Activated T-cell treated with anti-CD3 and anti-CD28 coated beads, Interleukin-2, amount 50 U/mL, for 72 hours (primary cell): ENCODE data around the gene PCDHA8. TPM values are rescaled to one million over a fixed set of nuclear protein-coding genes. Genes with fewer than 3 reads are reported as not detected.
"Not testable (repeated sequence)": the region's sequence is repeated elsewhere in the genome, so short reads cannot be mapped to it uniquely, and the experiment has no call there.

ENCODE experiments used
- ATAC-seq, 2 donors: fragments of 150-1000 bp; cut with Tn5 transposase; replicated peaks in 1 of 2; 2 replicates each; pipeline ENCODE4 v1.10.0; 2021; ENCODE audit warnings: moderate library complexity in 2 of 2, mild to moderate bottlenecking in 1 of 2
- DNase-seq, 2 donors: peaks; one replicate each; pipeline ENCODE4 v3.0.0; 2021 to 2022; ENCODE audit warnings: mixed read lengths in 1 of 2
- H3K27ac Mint-ChIP-seq: one replicate; pipeline ENCODE4 v1.8.0; 2022; ENCODE audit warnings: mild to moderate bottlenecking, moderate library complexity, mixed read lengths
- H3K27me3 Mint-ChIP-seq: one replicate; pipeline ENCODE4 v1.8.0; 2022; ENCODE audit warnings: low read depth, mixed read lengths
- H3K36me3 Mint-ChIP-seq, 2 donors: one replicate each; pipeline ENCODE4 v1.8.0; 2022; ENCODE audit warnings: mixed read lengths in 2 of 2, mild to moderate bottlenecking in 1 of 2; ENCODE audit not compliant: insufficient read depth in 2 of 2
- H3K4me1 Mint-ChIP-seq: one replicate; pipeline ENCODE4 v1.8.0; 2022; ENCODE audit warnings: low read depth, mixed read lengths
- H3K4me3 Mint-ChIP-seq, 2 donors: one replicate each; pipeline ENCODE4 v1.8.0; 2022; ENCODE audit warnings: mild to moderate bottlenecking in 2 of 2, mixed read lengths in 2 of 2, moderate library complexity in 2 of 2
- H3K9me3 Mint-ChIP-seq, 2 donors: one replicate each; pipeline ENCODE4 v1.8.0; 2022; ENCODE audit warnings: mixed read lengths in 2 of 2
- total RNA-seq, 2 donors: library from RNA; stranded (reverse); gene quantifications; one replicate each; pipeline ENCODE4 v1.2.3, GENCODE V29; 2022

Gene PCDHA8
- total RNA-seq: not detected

- H3K36me3 Mint-ChIP-seq: peaks cover 3 to 20% of the 10 kb centered on the region in 2 donors
- ATAC-seq (no peak), DNase-seq (no peak)
- peak within 1 kb of the TSS; percentile 13 for H3K27ac Mint-ChIP-seq
- H3K4me1 Mint-ChIP-seq: no peaks in the 10 kb centered on the region
- peaks cover 11% of the 10 kb centered on the region for H3K27me3 Mint-ChIP-seq
- peaks cover 5 to 8% of the 10 kb centered on the region in 2 donors for H3K9me3 Mint-ChIP-seq
- H3K4me3 Mint-ChIP-seq: no peak within 1 kb of the TSS
These were observed at the start of gene PCDHA8 for GRCh38 chr5:140840978-140841962. TSS of gene PCDHA8 (plus strand) at chr5:140841187. CDS start at chr5:140841322, 135 bp downstream.

- no peak within 1 kb of the TSS for H3K27ac Mint-ChIP-seq
- H3K9me3 Mint-ChIP-seq: peaks cover 2 to 6% of the 10 kb centered on the region in 2 donors
These were observed 46.3 kb upstream of the PCDHA8 start, which contains the start of gene PCDHA2 for GRCh38 chr5:140794595-140795258. TSS of gene PCDHA2 (plus strand) at chr5:140794852.

DNA sequence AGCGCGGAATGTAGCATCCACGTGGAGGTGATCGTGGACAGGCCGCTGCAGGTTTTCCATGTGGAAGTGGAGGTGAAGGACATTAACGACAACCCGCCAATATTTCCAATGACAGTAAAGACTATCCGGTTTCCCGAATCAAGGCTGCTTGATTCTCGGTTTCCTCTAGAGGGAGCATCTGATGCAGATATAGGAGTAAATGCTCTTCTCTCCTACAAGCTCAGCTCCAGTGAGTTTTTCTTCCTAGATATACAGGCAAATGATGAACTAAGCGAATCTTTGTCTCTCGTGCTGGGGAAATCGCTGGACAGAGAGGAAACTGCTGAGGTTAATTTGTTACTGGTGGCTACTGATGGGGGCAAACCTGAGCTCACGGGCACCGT is 45.7 kb upstream of the PCDHA8 start:
- Mint-ChIP-seq H3K36me3 (peaks cover 1 to 11% of the 10 kb centered on the region in 2 donors), H3K27ac (no peak overlapping the region)

More at GRCh38 chr5:140794595-140795258, 46.3 kb upstream of the PCDHA8 start, which contains the start of gene PCDHA2:
- peaks cover 1 to 12% of the 10 kb centered on the region in 2 donors for H3K36me3 Mint-ChIP-seq
- no peak within 1 kb of the TSS for H3K4me3 Mint-ChIP-seq
- DNase-seq (no peak), ATAC-seq (no peak)
- no peaks in the 10 kb centered on the region for H3K4me1 Mint-ChIP-seq
- peaks cover 2% of the 10 kb centered on the region for H3K27me3 Mint-ChIP-seq

DNA sequence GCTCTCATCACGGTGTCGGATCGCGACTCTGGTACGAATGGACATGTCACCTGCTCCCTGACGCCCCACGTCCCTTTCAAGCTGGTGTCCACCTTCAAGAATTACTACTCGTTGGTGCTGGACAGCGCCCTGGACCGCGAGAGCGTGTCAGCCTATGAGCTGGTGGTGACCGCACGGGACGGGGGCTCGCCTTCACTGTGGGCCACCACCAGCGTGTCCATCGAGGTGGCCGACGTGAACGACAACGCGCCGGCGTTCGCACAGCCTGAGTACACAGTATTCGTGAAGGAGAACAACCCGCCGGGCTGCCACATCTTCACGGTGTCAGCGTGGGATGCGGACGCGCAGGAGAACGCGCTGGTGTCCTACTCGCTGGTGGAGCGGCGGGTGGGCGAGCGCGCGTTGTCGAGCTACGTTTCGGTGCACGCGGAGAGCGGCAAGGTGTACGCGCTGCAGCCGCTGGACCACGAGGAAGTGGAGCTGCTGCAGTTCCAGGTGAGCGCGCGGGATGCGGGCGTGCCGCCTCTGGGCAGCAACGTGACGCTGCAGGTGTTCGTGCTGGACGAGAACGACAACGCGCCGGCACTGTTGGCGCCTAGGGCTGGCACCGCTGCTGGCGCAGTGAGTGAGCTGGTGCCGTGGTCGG is 44.8 kb upstream of the PCDHA8 start:
- not testable (repeated sequence) for H3K9me3 Mint-ChIP-seq, H3K4me1 Mint-ChIP-seq
- H3K36me3 Mint-ChIP-seq: peaks cover 1 to 12% of the 10 kb centered on the region in 2 donors

More for the DNA sequence above, 45.7 kb upstream of the PCDHA8 start:
- peaks cover 7% of the 10 kb centered on the region for H3K27me3 Mint-ChIP-seq
- no peak for DNase-seq
- peaks cover 2 to 6% of the 10 kb centered on the region in 2 donors for H3K9me3 Mint-ChIP-seq
- H3K4me3 Mint-ChIP-seq: no peak overlapping the region
- no peak for ATAC-seq
- H3K4me1 Mint-ChIP-seq: no peaks in the 10 kb centered on the region

DNA sequence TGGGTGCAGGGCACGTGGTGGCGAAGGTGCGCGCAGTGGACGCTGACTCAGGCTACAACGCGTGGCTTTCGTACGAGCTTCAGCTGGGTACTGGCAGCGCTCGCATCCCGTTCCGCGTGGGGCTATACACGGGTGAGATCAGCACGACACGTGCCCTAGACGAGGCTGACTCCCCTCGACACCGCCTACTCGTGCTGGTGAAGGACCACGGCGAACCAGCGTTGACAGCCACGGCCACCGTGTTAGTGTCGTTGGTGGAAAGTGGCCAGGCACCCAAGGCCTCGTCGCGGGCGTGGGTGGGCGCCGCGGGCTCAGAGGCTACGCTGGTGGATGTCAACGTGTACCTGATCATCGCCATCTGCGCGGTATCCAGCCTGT is 44.3 kb upstream of the PCDHA8 start:
- no peak for ATAC-seq
- H3K9me3 Mint-ChIP-seq: peaks cover 0 to 6% of the 10 kb centered on the region in 2 donors
- H3K4me3 Mint-ChIP-seq: no peak overlapping the region
- H3K27me3 Mint-ChIP-seq: peaks cover 7% of the 10 kb centered on the region
- no peak for DNase-seq
- peaks cover 1 to 14% of the 10 kb centered on the region in 2 donors for H3K36me3 Mint-ChIP-seq
- H3K4me1 Mint-ChIP-seq: no peaks in the 10 kb centered on the region
- H3K27ac Mint-ChIP-seq: no peak overlapping the region

More for the DNA sequence above, 44.8 kb upstream of the PCDHA8 start:
- not testable (repeated sequence) for H3K27ac Mint-ChIP-seq, H3K4me3 Mint-ChIP-seq, H3K27me3 Mint-ChIP-seq, DNase-seq, ATAC-seq

GRCh38 chr5:140800816-140801493 is 40.0 kb upstream of the PCDHA8 start, which contains the start of gene PCDHA3:
TSS of gene PCDHA3 (plus strand) at chr5:140801057.
- H3K36me3 Mint-ChIP-seq: peaks cover 2 to 6% of the 10 kb centered on the region in 2 donors
- peaks cover 4 to 8% of the 10 kb centered on the region in 2 donors for H3K9me3 Mint-ChIP-seq
- H3K4me1 Mint-ChIP-seq: no peaks in the 10 kb centered on the region
- H3K27me3 Mint-ChIP-seq: peaks cover 7% of the 10 kb centered on the region
- ATAC-seq (no peak), DNase-seq (no peak)
- peak within 1 kb of the TSS in 1 of 2 donors; percentile 29 for H3K4me3 Mint-ChIP-seq
- no peak within 1 kb of the TSS for H3K27ac Mint-ChIP-seq

- H3K9me3 Mint-ChIP-seq: peaks cover 4 to 8% of the 10 kb centered on the region in 2 donors
- no peak for ATAC-seq
These were observed 39.5 kb upstream of the PCDHA8 start for GRCh38 chr5:140801494-140801841.

GRCh38 chr5:140802381-140802780 is 38.6 kb upstream of the PCDHA8 start:
- H3K27me3 Mint-ChIP-seq, H3K9me3 Mint-ChIP-seq, DNase-seq, H3K36me3 Mint-ChIP-seq, ATAC-seq, H3K4me3 Mint-ChIP-seq, H3K27ac Mint-ChIP-seq, H3K4me1 Mint-ChIP-seq: not testable (repeated sequence)

More at GRCh38 chr5:140801494-140801841, 39.5 kb upstream of the PCDHA8 start:
- Mint-ChIP-seq H3K36me3 (peaks cover 2 to 6% of the 10 kb centered on the region in 2 donors), H3K27me3 (peaks cover 7% of the 10 kb centered on the region), H3K4me3 (no peak overlapping the region), H3K27ac (no peak overlapping the region), H3K4me1 (no peaks in the 10 kb centered on the region)
- no peak for DNase-seq

GRCh38 chr5:140802781-140803271 is 38.2 kb upstream of the PCDHA8 start:
- Mint-ChIP-seq H3K4me1 (no peaks in the 10 kb centered on the region), H3K9me3 (peaks cover 4 to 8% of the 10 kb centered on the region in 2 donors), H3K27ac (no peak overlapping the region), H3K4me3 (no peak overlapping the region), H3K27me3 (peaks cover 7% of the 10 kb centered on the region), H3K36me3 (peaks cover 5 to 6% of the 10 kb centered on the region in 2 donors)
- DNase-seq (no peak), ATAC-seq (no peak)

- H3K27me3 Mint-ChIP-seq: no peaks in the 10 kb centered on the region
These were observed 33.9 kb upstream of the PCDHA8 start, which contains the start of gene PCDHA4 for GRCh38 chr5:140806834-140807775. TSS of gene PCDHA4 (plus strand) at chr5:140807068.

DNA sequence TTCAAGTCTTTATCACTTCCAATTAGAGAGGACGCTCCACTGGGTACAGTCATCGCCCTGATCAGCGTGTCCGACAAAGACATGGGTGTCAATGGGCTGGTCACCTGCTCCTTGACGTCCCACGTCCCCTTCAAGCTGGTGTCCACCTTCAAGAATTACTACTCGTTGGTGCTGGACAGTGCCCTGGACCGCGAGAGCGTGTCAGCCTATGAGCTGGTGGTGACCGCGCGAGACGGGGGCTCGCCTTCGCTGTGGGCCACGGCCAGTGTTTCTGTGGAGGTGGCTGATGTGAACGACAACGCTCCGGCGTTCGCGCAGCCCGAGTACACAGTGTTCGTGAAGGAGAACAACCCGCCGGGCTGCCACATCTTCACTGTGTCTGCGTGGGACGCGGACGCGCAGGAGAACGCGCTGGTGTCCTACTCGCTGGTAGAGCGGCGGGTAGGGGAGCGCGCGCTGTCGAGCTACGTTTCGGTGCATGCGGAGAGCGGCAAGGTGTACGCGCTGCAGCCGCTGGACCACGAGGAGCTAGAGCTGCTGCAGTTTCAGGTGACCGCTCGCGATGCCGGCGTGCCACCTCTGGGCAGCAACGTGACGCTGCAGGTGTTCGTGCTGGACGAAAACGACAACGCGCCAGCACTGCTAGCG is 32.6 kb upstream of the PCDHA8 start:
- not testable (repeated sequence) for H3K27ac Mint-ChIP-seq, H3K4me3 Mint-ChIP-seq, H3K4me1 Mint-ChIP-seq, ATAC-seq, DNase-seq, H3K27me3 Mint-ChIP-seq
- H3K9me3 Mint-ChIP-seq: peaks cover 8 to 15% of the 10 kb centered on the region in 2 donors
- peaks cover 10 to 13% of the 10 kb centered on the region in 2 donors for H3K36me3 Mint-ChIP-seq

More at GRCh38 chr5:140806834-140807775, 33.9 kb upstream of the PCDHA8 start, which contains the start of gene PCDHA4:
- Mint-ChIP-seq H3K36me3 (peaks cover 10% of the 10 kb centered on the region in 2 donors), H3K4me1 (no peaks in the 10 kb centered on the region), H3K4me3 (no peak within 1 kb of the TSS), H3K9me3 (peaks cover 5 to 13% of the 10 kb centered on the region in 2 donors), H3K27ac (no peak within 1 kb of the TSS)
- DNase-seq (no peak), ATAC-seq (no peak)
